Measurements from ENCODE around the gene ILKAP.

DNA sequence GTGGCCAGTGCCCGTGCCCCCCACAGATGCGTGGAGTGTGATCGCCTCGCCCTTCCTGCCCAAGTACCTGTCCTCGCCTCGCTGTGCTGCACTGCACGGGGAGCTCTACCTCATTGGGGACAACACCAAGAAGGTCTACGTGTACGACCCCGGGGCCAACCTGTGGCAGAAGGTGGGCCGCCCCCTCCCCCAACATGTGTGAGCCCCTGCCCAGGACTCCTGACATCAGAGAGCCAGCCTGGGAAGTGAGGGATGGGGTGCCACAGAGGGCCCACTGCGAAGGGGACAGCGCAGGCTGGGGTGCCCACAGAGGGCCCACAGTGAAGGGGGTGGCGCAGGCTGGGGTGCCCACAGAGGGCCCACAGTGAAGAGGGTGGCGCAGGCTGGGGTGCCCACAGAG is 54.5 kb downstream of the ILKAP start:
- no peak for TF ChIP-seq CTCF (conservative IDR thresholded peaks at IDR 0.05 in 1 of 2, IDR thresholded peaks at IDR 0.05 in 1 of 2; ENCODE audit: low read depth in 1 of 2, low read length in 2 of 2)
- TF ChIP-seq EZH2 (IDR thresholded peaks at IDR 0.05; ENCODE audit: low read length, missing control alignments), result no peak

Data from fibroblast of lung (primary cell).